ACC112 (cell line): Measurements from ENCODE around the gene MAN1A1.

Experiments
- H2AFZ ChIP-seq: fragments of 200-600 bp; sonication (generic); one replicate; pipeline ENCODE4 v1.6.0; 2017; ENCODE audit warnings: antibody characterized with exemption, low read length; ENCODE audit not compliant: unreplicated experiment
- H3K27ac ChIP-seq: fragments of 200-600 bp; sonication (generic); 2 replicates; pipeline ENCODE4 v1.5.1; 2014; ENCODE audit warnings: low read depth, mild to moderate bottlenecking, antibody characterized with exemption, low read length, moderate library complexity
- H3K27me3 ChIP-seq: fragments of 200-600 bp; sonication (generic); 2 replicates; pipeline ENCODE4 v1.6.1; 2014; ENCODE audit warnings: mild to moderate bottlenecking, antibody characterized with exemption, low read length, moderate library complexity, mixed read lengths; ENCODE audit not compliant: insufficient read depth
- H3K36me3 ChIP-seq: fragments of 200-600 bp; sonication (generic); 2 replicates; pipeline ENCODE4 v1.6.1; 2016; ENCODE audit warnings: mild to moderate bottlenecking, antibody characterized with exemption, low read length, moderate library complexity, mixed read lengths; ENCODE audit not compliant: insufficient read depth
- H3K4me1 ChIP-seq: fragments of 200-600 bp; sonication (generic); one replicate; pipeline ENCODE4 v1.6.1; 2016; ENCODE audit warnings: low read length, mixed read lengths; ENCODE audit not compliant: insufficient read depth, unreplicated experiment, control insufficient read depth
- H3K4me3 ChIP-seq: fragments of 200-600 bp; sonication (generic); 2 replicates; pipeline ENCODE4 v1.5.1; 2014; ENCODE audit warnings: mild to moderate bottlenecking, low read depth, low read length
- H3K79me2 ChIP-seq: fragments of 200-600 bp; sonication (generic); one replicate; pipeline ENCODE4 v1.6.0; 2016; ENCODE audit warnings: low read length; ENCODE audit not compliant: control insufficient read depth, unreplicated experiment, insufficient read depth

Gene MAN1A1

GRCh38 chr6:119346936-119347335 lies 2.6 kb downstream of the MAN1A1 start:
- Histone ChIP-seq H3K4me1 (peaks cover 15% of the 10 kb centered on the region), H3K36me3 (no peaks in the 10 kb centered on the region), H2AFZ (no peak overlapping the region), H3K4me3 (peak overlapping the region; percentile 80), H3K27ac (no peak overlapping the region), H3K79me2 (peaks cover 36% of the 10 kb centered on the region), H3K27me3 (no peaks in the 10 kb centered on the region)

GRCh38 chr6:119346450-119346849 lies 3.1 kb downstream of the MAN1A1 start:
- Histone ChIP-seq H3K36me3 (no peaks in the 10 kb centered on the region), H3K4me3 (peak overlapping the region; percentile 80), H2AFZ (no peak overlapping the region), H3K4me1 (peaks cover 10% of the 10 kb centered on the region), H3K27me3 (no peaks in the 10 kb centered on the region), H3K27ac (no peak overlapping the region), H3K79me2 (peaks cover 36% of the 10 kb centered on the region)

- Histone ChIP-seq H3K4me3 (no peak overlapping the region), H3K36me3 (no peaks in the 10 kb centered on the region), H3K27ac (no peak overlapping the region), H2AFZ (no peak overlapping the region), H3K79me2 (peaks cover 36% of the 10 kb centered on the region), H3K27me3 (no peaks in the 10 kb centered on the region), H3K4me1 (peaks cover 9% of the 10 kb centered on the region)
These were observed 4.4 kb downstream of the MAN1A1 start for GRCh38 chr6:119345114-119345513.

- no peaks in the 10 kb centered on the region for H3K27me3 ChIP-seq
- peaks cover 36% of the 10 kb centered on the region for H3K79me2 ChIP-seq
- H3K4me3 ChIP-seq, result no peak overlapping the region
- no peak overlapping the region for H3K27ac ChIP-seq
- H3K36me3 ChIP-seq, result no peaks in the 10 kb centered on the region
- no peak overlapping the region for H2AFZ ChIP-seq
- H3K4me1 ChIP-seq, result peaks cover 9% of the 10 kb centered on the region
These were observed 5.3 kb downstream of the MAN1A1 start for GRCh38 chr6:119344306-119344705.

- H3K4me1 ChIP-seq, result peaks cover 9% of the 10 kb centered on the region
- peaks cover 34% of the 10 kb centered on the region for H3K79me2 ChIP-seq
- no peak overlapping the region for H3K27ac ChIP-seq
- H3K27me3 ChIP-seq, result no peaks in the 10 kb centered on the region
- H2AFZ ChIP-seq, result no peak overlapping the region
- no peak overlapping the region for H3K4me3 ChIP-seq
- H3K36me3 ChIP-seq, result no peaks in the 10 kb centered on the region
These were observed 5.9 kb downstream of the MAN1A1 start for GRCh38 chr6:119343573-119344146.

- H2AFZ ChIP-seq, result no peak overlapping the region
- H3K27me3 ChIP-seq, result no peaks in the 10 kb centered on the region
- peaks cover 29% of the 10 kb centered on the region for H3K79me2 ChIP-seq
- no peak overlapping the region for H3K4me3 ChIP-seq
- no peaks in the 10 kb centered on the region for H3K36me3 ChIP-seq
- peaks cover 9% of the 10 kb centered on the region for H3K4me1 ChIP-seq
- H3K27ac ChIP-seq, result no peak overlapping the region
These were observed 6.4 kb downstream of the MAN1A1 start for GRCh38 chr6:119343167-119343566.

GRCh38 chr6:119342430-119342829 lies 7.1 kb downstream of the MAN1A1 start:
- peaks cover 23% of the 10 kb centered on the region for H3K79me2 ChIP-seq

GRCh38 chr6:119340796-119341487 lies 8.6 kb downstream of the MAN1A1 start:
- Histone ChIP-seq H3K79me2 (peaks cover 10% of the 10 kb centered on the region), H3K36me3 (no peaks in the 10 kb centered on the region), H2AFZ (no peak overlapping the region), H3K4me1 (no peaks in the 10 kb centered on the region), H3K27ac (no peak overlapping the region), H3K4me3 (no peak overlapping the region), H3K27me3 (no peaks in the 10 kb centered on the region)

More at GRCh38 chr6:119342430-119342829, 7.1 kb downstream of the MAN1A1 start:
- peaks cover 9% of the 10 kb centered on the region for H3K4me1 ChIP-seq
- no peak overlapping the region for H2AFZ ChIP-seq
- H3K36me3 ChIP-seq, result no peaks in the 10 kb centered on the region
- H3K4me3 ChIP-seq, result no peak overlapping the region
- no peaks in the 10 kb centered on the region for H3K27me3 ChIP-seq
- no peak overlapping the region for H3K27ac ChIP-seq

- peaks cover 7% of the 10 kb centered on the region for H3K79me2 ChIP-seq
- no peak overlapping the region for H3K27ac ChIP-seq
- H3K4me1 ChIP-seq, result peaks cover 7% of the 10 kb centered on the region
- no peaks in the 10 kb centered on the region for H3K27me3 ChIP-seq
- no peak overlapping the region for H2AFZ ChIP-seq
- no peak overlapping the region for H3K4me3 ChIP-seq
- no peaks in the 10 kb centered on the region for H3K36me3 ChIP-seq
These were observed 9.6 kb downstream of the MAN1A1 start for GRCh38 chr6:119339941-119340456.

- H3K79me2 ChIP-seq, result peaks cover 6% of the 10 kb centered on the region
These were observed 11.8 kb downstream of the MAN1A1 start for GRCh38 chr6:119337762-119338161.

GRCh38 chr6:119337252-119337651 lies 12.3 kb downstream of the MAN1A1 start:
- Histone ChIP-seq H3K27me3 (no peaks in the 10 kb centered on the region), H3K4me1 (peaks cover 12% of the 10 kb centered on the region), H3K79me2 (peaks cover 6% of the 10 kb centered on the region), H3K4me3 (no peak overlapping the region), H3K36me3 (no peaks in the 10 kb centered on the region), H3K27ac (no peak overlapping the region), H2AFZ (no peak overlapping the region)

More at GRCh38 chr6:119337762-119338161, 11.8 kb downstream of the MAN1A1 start:
- H3K27ac ChIP-seq, result no peak overlapping the region
- H3K27me3 ChIP-seq, result no peaks in the 10 kb centered on the region
- H3K4me1 ChIP-seq, result peaks cover 12% of the 10 kb centered on the region
- no peak overlapping the region for H3K4me3 ChIP-seq
- no peak overlapping the region for H2AFZ ChIP-seq
- H3K36me3 ChIP-seq, result no peaks in the 10 kb centered on the region
